22Rv1 (cell line): ENCODE measurements around the gene CBX6.

Experiments
- ZFX ChIP-seq: fragments of 450-650 bp; IDR thresholded peaks from 2 replicates; pipeline ENCODE4 v1.6.1; 2017; ENCODE audit warnings: antibody characterized with exemption, borderline replicate concordance
- TF ChIP-seq, protein P1 (sequence below): fragments of 450-650 bp; IDR thresholded peaks from 2 replicates; pipeline ENCODE4 v1.5.1; 2017; ENCODE audit warnings: mild to moderate bottlenecking

DNA sequence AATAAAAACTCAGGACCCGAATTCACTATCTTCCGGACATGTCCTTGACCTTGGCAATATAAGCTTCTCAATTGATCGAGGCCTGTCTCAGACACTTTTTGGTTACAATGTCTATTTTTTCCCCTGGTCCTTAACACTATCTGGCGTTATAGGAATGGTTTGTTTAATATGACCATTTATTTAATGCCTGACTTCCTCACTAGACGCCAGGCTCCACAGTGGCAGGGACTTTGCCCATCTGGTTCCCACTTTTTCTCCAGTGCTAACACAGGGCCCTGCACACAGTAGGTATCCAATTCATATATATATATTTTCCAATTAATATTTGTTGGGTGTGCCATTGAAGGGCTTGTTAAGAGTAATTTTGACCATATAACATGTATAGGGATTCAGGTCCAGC lies 7.9 kb upstream of the CBX6 start:
- TF ChIP-seq, protein P1, sequence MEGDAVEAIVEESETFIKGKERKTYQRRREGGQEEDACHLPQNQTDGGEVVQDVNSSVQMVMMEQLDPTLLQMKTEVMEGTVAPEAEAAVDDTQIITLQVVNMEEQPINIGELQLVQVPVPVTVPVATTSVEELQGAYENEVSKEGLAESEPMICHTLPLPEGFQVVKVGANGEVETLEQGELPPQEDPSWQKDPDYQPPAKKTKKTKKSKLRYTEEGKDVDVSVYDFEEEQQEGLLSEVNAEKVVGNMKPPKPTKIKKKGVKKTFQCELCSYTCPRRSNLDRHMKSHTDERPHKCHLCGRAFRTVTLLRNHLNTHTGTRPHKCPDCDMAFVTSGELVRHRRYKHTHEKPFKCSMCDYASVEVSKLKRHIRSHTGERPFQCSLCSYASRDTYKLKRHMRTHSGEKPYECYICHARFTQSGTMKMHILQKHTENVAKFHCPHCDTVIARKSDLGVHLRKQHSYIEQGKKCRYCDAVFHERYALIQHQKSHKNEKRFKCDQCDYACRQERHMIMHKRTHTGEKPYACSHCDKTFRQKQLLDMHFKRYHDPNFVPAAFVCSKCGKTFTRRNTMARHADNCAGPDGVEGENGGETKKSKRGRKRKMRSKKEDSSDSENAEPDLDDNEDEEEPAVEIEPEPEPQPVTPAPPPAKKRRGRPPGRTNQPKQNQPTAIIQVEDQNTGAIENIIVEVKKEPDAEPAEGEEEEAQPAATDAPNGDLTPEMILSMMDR, result no peak
- no peak for TF ChIP-seq ZFX
